H1 (cell line): Measurements from ENCODE around the gene CACNB2. TPM values are rescaled to one million over a fixed set of nuclear protein-coding genes. Genes with fewer than 3 reads are reported as not detected.

Source experiments
- CTCF ChIA-PET: fragments of 300-600 bp; sonication (Branson Sonifier 250); formaldehyde crosslinking; loops from one replicate; lab custom pipeline; 2021; ENCODE audit not compliant: partially characterized antibody; lab: Charles Lee
- POLR2A ChIA-PET: fragments of 300-600 bp; sonication (Branson Sonifier 250); formaldehyde crosslinking; loops from one replicate; lab custom pipeline; 2021; ENCODE audit warnings: inconsistent platforms; ENCODE audit not compliant: partially characterized antibody; lab: Charles Lee
- DNase-seq, 2 experiments: peaks; one replicate each; pipeline versions ENCODE4 v3.0.0 to v3.0.0-alpha.2; 2010 to 2022; ENCODE audit warnings: low spot score in 2 of 2, low read depth in 1 of 2, mixed read lengths in 1 of 2
- FAIRE-seq: peaks from 2 replicates; lab custom pipeline; 2011; peaks lifted over from hg19 to GRCh38; lab: Jason Lieb, UNC
- H2AFZ ChIP-seq: 2 replicates; pipeline ENCODE4 v1.8.1; 2012; ENCODE audit warnings: low read length, inconsistent platforms
- H2AK5ac ChIP-seq: 2 replicates; pipeline ENCODE4 v1.6.1; 2013; ENCODE audit warnings: low read depth, low read length
- H2BK120ac ChIP-seq: replicated peaks from 2 replicates; pipeline ENCODE3; 2013; ENCODE audit warnings: low read depth, low read length, inconsistent platforms
- H2BK12ac ChIP-seq: 2 replicates; pipeline ENCODE4 v1.6.1; 2013; ENCODE audit warnings: low read depth, low read length
- H2BK15ac ChIP-seq: 2 replicates; pipeline ENCODE4 v1.6.1; 2013; ENCODE audit warnings: low read length
- H2BK20ac ChIP-seq: 2 replicates; pipeline ENCODE4 v1.6.1; 2013; ENCODE audit warnings: low read length
- H2BK5ac ChIP-seq: 2 replicates; pipeline ENCODE4 v1.6.1; 2013; ENCODE audit warnings: low read depth, low read length
- H3K14ac ChIP-seq: 2 replicates; pipeline ENCODE4 v1.6.1; 2013; ENCODE audit warnings: inconsistent platforms; ENCODE audit not compliant: insufficient read length
- H3K18ac ChIP-seq: 2 replicates; pipeline ENCODE4 v1.6.1; 2013; ENCODE audit warnings: low read length; ENCODE audit errors: extremely low read depth
- H3K23ac ChIP-seq: 2 replicates; pipeline ENCODE4 v1.6.1; 2013; ENCODE audit warnings: inconsistent platforms; ENCODE audit not compliant: insufficient read length
- H3K23me2 ChIP-seq: 2 replicates; pipeline ENCODE4 v1.6.1; 2013; ENCODE audit warnings: low read depth, low read length
- H3K27ac ChIP-seq: 2 replicates; pipeline ENCODE4 v1.6.1; 2011; ENCODE audit warnings: low read depth, low read length, inconsistent platforms
- H3K27me3 ChIP-seq, 4 experiments: replicated peaks in 1 of 4; 1 replicate in 1 of 4; 2 replicates in 3 of 4; pipeline versions ENCODE4 v1.6.1 to v1.8.1; 2011 to 2013; ENCODE audit warnings: low read length in 3 of 4, mild to moderate bottlenecking in 3 of 4, inconsistent platforms in 2 of 4, mixed read lengths in 2 of 4, moderate library complexity in 1 of 4; ENCODE audit not compliant: control insufficient read depth in 3 of 4, insufficient read depth in 3 of 4; ENCODE audit errors: extremely low read depth in 1 of 4
- H3K36me3 ChIP-seq, 4 experiments: 2 replicates each; pipeline versions ENCODE4 v1.6.1 to v1.8.1; 2011 to 2013; ENCODE audit warnings: mild to moderate bottlenecking in 4 of 4, low read length in 3 of 4, moderate library complexity in 2 of 4, control low read depth in 1 of 4, inconsistent platforms in 1 of 4; ENCODE audit not compliant: insufficient read depth in 4 of 4, control insufficient read depth in 2 of 4
- H3K4ac ChIP-seq: replicated peaks from 2 replicates; pipeline ENCODE3; 2013; ENCODE audit warnings: low read length, low read depth, mixed read lengths, inconsistent platforms; ENCODE audit not compliant: insufficient read length
- H3K4me1 ChIP-seq, 4 experiments: replicated peaks in 1 of 4; 1 replicate in 1 of 4; 2 replicates in 3 of 4; pipeline versions ENCODE4 v1.6.1 to v1.8.1; 2011 to 2013; ENCODE audit warnings: low read length in 3 of 4, inconsistent platforms in 2 of 4, mixed read lengths in 1 of 4; ENCODE audit not compliant: insufficient read depth in 4 of 4, control insufficient read depth in 3 of 4
- H3K4me2 ChIP-seq, 2 experiments: 2 replicates each; pipeline versions ENCODE4 v1.6.1 to v1.8.1; 2011 to 2013; ENCODE audit warnings: low read depth in 2 of 2, low read length in 2 of 2, control low read depth in 1 of 2, inconsistent platforms in 1 of 2, mild to moderate bottlenecking in 1 of 2; ENCODE audit not compliant: insufficient read depth in 1 of 2
- H3K4me3 ChIP-seq, 4 experiments: fragments of 200-600, 300-600 bp in 1 of 4; sonication (generic), shearing (Covaris generic), sonication (Bioruptor Twin) in 1 of 4; 2 replicates each; pipeline versions ENCODE4 v1.5.1 to v1.8.1; 2011 to 2016; ENCODE audit warnings: low read length in 4 of 4, low read depth in 3 of 4, control low read depth in 2 of 4, inconsistent platforms in 2 of 4, mild to moderate bottlenecking in 2 of 4, mixed read lengths in 1 of 4, moderate library complexity in 1 of 4; ENCODE audit not compliant: insufficient read depth in 2 of 4; ENCODE audit errors: extremely low read depth in 1 of 4
- H3K56ac ChIP-seq: replicated peaks from 2 replicates; pipeline ENCODE3; 2013; ENCODE audit warnings: low read depth, mild to moderate bottlenecking, mixed read lengths, low read length, inconsistent platforms; ENCODE audit not compliant: insufficient read length
- H3K79me1 ChIP-seq: 2 replicates; pipeline ENCODE4 v1.6.1; 2013; ENCODE audit warnings: low read depth, low read length, control low read depth
- H3K79me2 ChIP-seq, 2 experiments: 2 replicates each; pipeline versions ENCODE4 v1.6.1 to v1.8.1; 2012 to 2013; ENCODE audit warnings: low read length in 2 of 2, mild to moderate bottlenecking in 2 of 2, inconsistent platforms in 1 of 2; ENCODE audit not compliant: insufficient read depth in 2 of 2, control insufficient read depth in 1 of 2
- H3K9ac ChIP-seq, 4 experiments: replicated peaks in 1 of 4; 1 replicate in 1 of 4; 2 replicates in 3 of 4; pipeline versions ENCODE4 v1.6.1 to v1.8.1; 2011 to 2013; ENCODE audit warnings: low read depth in 3 of 4, low read length in 3 of 4, control low read depth in 2 of 4, mild to moderate bottlenecking in 2 of 4, moderate library complexity in 2 of 4, inconsistent platforms in 1 of 4; ENCODE audit errors: extremely low read depth in 1 of 4
- H3K9me3 ChIP-seq, 2 experiments: 2 replicates each; pipeline versions ENCODE4 v1.6.1 to v1.8.1; 2012 to 2013; ENCODE audit warnings: mild to moderate bottlenecking in 2 of 2, moderate library complexity in 2 of 2, control low read depth in 1 of 2, inconsistent platforms in 1 of 2, low read depth in 1 of 2, low read length in 1 of 2, mixed read lengths in 1 of 2; ENCODE audit not compliant: insufficient read depth in 2 of 2
- H4K20me1 ChIP-seq, 2 experiments: replicated peaks in 1 of 2; 2 replicates each; pipeline versions ENCODE3 to v1.8.1; 2011 to 2013; ENCODE audit warnings: inconsistent platforms in 2 of 2, low read length in 2 of 2, mild to moderate bottlenecking in 1 of 2; ENCODE audit not compliant: insufficient read depth in 2 of 2, control insufficient read depth in 1 of 2
- H4K5ac ChIP-seq: 2 replicates; pipeline ENCODE4 v1.6.1; 2013; ENCODE audit warnings: low read length, low read depth, mixed read lengths, inconsistent platforms; ENCODE audit not compliant: insufficient read length
- H4K8ac ChIP-seq: 2 replicates; pipeline ENCODE4 v1.8.0; 2013; ENCODE audit warnings: mild to moderate bottlenecking, moderate library complexity, low read length, inconsistent platforms; ENCODE audit not compliant: insufficient read depth; ENCODE audit errors: extremely low read depth
- H4K91ac ChIP-seq: replicated peaks from 2 replicates; pipeline ENCODE3; 2013; ENCODE audit warnings: low read length, mixed read lengths, inconsistent platforms; ENCODE audit not compliant: insufficient read length
- BACH1 ChIP-seq: IDR thresholded peaks from 2 replicates; pipeline ENCODE4 v1.6.1; 2012; ENCODE audit warnings: low read length, improper control_type of control experiment
- CBX8 ChIP-seq: fragments of 300-800, 300-1000 bp; sonication (generic); IDR thresholded peaks from 2 replicates; pipeline ENCODE4 v1.7.1; 2016; ENCODE audit warnings: low read depth, low read length, borderline replicate concordance
- CHD1 ChIP-seq: IDR thresholded peaks from 2 replicates; pipeline ENCODE4 v1.6.1; 2012; ENCODE audit warnings: low read depth, low read length, improper control_type of control experiment
- CHD2 ChIP-seq: IDR thresholded peaks from 2 replicates; pipeline ENCODE4 v1.6.1; 2012; ENCODE audit warnings: low read length, improper control_type of control experiment
- FOSL1 ChIP-seq: IDR thresholded peaks from 2 replicates; pipeline ENCODE4 v1.6.1; 2011; ENCODE audit warnings: mild to moderate bottlenecking, low read depth, low read length, moderate library complexity; ENCODE audit not compliant: insufficient read depth
- MAFK ChIP-seq: IDR thresholded peaks from 2 replicates; pipeline ENCODE4 v1.6.1; 2012; ENCODE audit warnings: low read depth, mild to moderate bottlenecking, improper control_type of control experiment, low read length
- RFX5 ChIP-seq: IDR thresholded peaks from 2 replicates; pipeline ENCODE4 v1.6.1; 2011; ENCODE audit warnings: low read depth, low read length, improper control_type of control experiment, borderline replicate concordance
- RNF2 ChIP-seq: fragments of 200-900, 300-1000 bp; sonication (generic); IDR thresholded peaks from 2 replicates; pipeline ENCODE4 v1.7.1; 2016; ENCODE audit warnings: borderline replicate concordance, low read depth, mild to moderate bottlenecking, antibody characterized with exemption, low read length; ENCODE audit not compliant: poor library complexity, severe bottlenecking; ENCODE audit errors: missing control alignments
- SUZ12 ChIP-seq: fragments of 200-600 bp; sonication (generic); IDR thresholded peaks from 2 replicates; pipeline ENCODE4 v1.6.1; 2012; ENCODE audit warnings: mild to moderate bottlenecking, inconsistent platforms, low read length, moderate library complexity, mixed read lengths
- WGBS, 2 experiments: shearing (Covaris generic) in 1 of 2; methylation state at CpG; one replicate each; pipeline versions ENCODE4 v1.1.6 to v1.1.7; 2013 to 2015; ENCODE audit warnings: low lambda C conversion rate in 2 of 2, mixed read lengths in 2 of 2, inconsistent platforms in 1 of 2, low coverage in 1 of 2, missing lambda C conversion rate in 1 of 2; ENCODE audit not compliant: insufficient replicate concordance in 2 of 2, insufficient coverage in 1 of 2, insufficient read length in 1 of 2; ENCODE audit errors: extremely low coverage in 1 of 2, missing lambda C conversion rate in 1 of 2; 5-methylcytosine and 5-hydroxymethylcytosine counted together
- polyA plus RNA-seq, 7 experiments: library from polyadenylated mRNA; depleted of rRNA in 3 of 7; stranded (reverse) in 5 of 7; unstranded in 2 of 7; fragments of >200 nt in 5 of 7; fragments of 200-250 nt in 2 of 7; gene quantifications; 1 replicate in 5 of 7; 2 replicates in 1 of 7; 4 replicates in 1 of 7; pipeline versions ENCODE4 v1.2.1 to v1.2.3, GENCODE V29; 2011 to 2013; ENCODE audit warnings: missing spikeins in 2 of 7, mixed read lengths in 2 of 7
- total RNA-seq: library from RNA; stranded (reverse); fragmentation: NEBNext Ultra II Directional; extraction: Animal tissue kit (Norgen Biotek cat#: 25700); gene quantifications from 2 replicates; pipeline ENCODE4 v1.2.1, GENCODE V29; 2021
- TF ChIP-seq, protein P1 (sequence below): IDR thresholded peaks from 2 replicates; pipeline ENCODE4 v1.6.1; 2012; ENCODE audit warnings: low read length, inconsistent platforms

CACNB2 gene
- total and polyA plus RNA-seq, 2 of the 8 experiments (the other 6 are each of a cell fraction or from before 2014, with no cell fraction given), result 2.4 to 3.2 TPM

- Histone ChIP-seq H2AK5ac (no peak overlapping the region), H2BK20ac (no peak overlapping the region), H3K36me3 (no peaks in the 10 kb centered on the region), H4K91ac (no peak overlapping the region), H3K23me2 (no peaks in the 10 kb centered on the region), H3K4ac (no peak overlapping the region), H3K23ac (no peak overlapping the region), H3K79me2 (no peaks in the 10 kb centered on the region), H2BK12ac (no peak overlapping the region), H3K9me3 (no peaks in the 10 kb centered on the region), H3K27me3 (no peaks in the 10 kb centered on the region), H4K8ac (no peak overlapping the region), H3K14ac (no peak overlapping the region), H3K56ac (no peak overlapping the region), H3K27ac (no peak overlapping the region), H3K79me1 (no peaks in the 10 kb centered on the region), H3K18ac (no peak overlapping the region), H3K4me1 (peaks cover 0 to 10% (median 2%) of the 10 kb centered on the region in 4 experiments; a peak in 2 of 7 replicates), H3K4me3 (0 out of 8 replicates have a peak overlapping the region, but pooled peaks of 1 of the 4 experiments have one; percentile 10), H2BK5ac (no peak overlapping the region), H4K5ac (no peak overlapping the region), H2BK15ac (no peak overlapping the region), H2AFZ (peak overlapping the region; percentile 92; the same call in 1 of the 2 replicates), H3K4me2 (0 out of 4 replicates have a peak overlapping the region, but pooled peaks have one; percentile 5 to 10), H3K9ac (no peak overlapping the region; a peak in 1 of 7 replicates), H2BK120ac (no peak overlapping the region), H4K20me1 (no peaks in the 10 kb centered on the region)
- no peak for FAIRE-seq
- ChIA-PET POLR2A (interaction anchor here (0.7 kb wide), 1 partner anchor 121 kb away, joined by 3 read pairs; no protein-coding TSS in a partner anchor), CTCF (interaction anchor here (0.5 kb wide), 1 partner anchor 983 kb away, joined by 3 read pairs; no protein-coding TSS in a partner anchor)
- WGBS, 2 experiments, result 73% methylated on average over 18 of the region's 18 CpGs; no CpG with 5 or more reads in 1 of the 2 experiments
- no peak for DNase-seq
- TF ChIP-seq FOSL1, result no peak
- TF ChIP-seq CBX8, result no peak
- TF ChIP-seq SUZ12, result no peak
- no peak for TF ChIP-seq CHD1
- TF ChIP-seq, protein P1, sequence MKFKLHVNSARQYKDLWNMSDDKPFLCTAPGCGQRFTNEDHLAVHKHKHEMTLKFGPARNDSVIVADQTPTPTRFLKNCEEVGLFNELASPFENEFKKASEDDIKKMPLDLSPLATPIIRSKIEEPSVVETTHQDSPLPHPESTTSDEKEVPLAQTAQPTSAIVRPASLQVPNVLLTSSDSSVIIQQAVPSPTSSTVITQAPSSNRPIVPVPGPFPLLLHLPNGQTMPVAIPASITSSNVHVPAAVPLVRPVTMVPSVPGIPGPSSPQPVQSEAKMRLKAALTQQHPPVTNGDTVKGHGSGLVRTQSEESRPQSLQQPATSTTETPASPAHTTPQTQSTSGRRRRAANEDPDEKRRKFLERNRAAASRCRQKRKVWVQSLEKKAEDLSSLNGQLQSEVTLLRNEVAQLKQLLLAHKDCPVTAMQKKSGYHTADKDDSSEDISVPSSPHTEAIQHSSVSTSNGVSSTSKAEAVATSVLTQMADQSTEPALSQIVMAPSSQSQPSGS, result no peak
- TF ChIP-seq CHD2, result no peak
- TF ChIP-seq MAFK, result no peak
- TF ChIP-seq BACH1, result no peak
- TF ChIP-seq RNF2, result no peak
- TF ChIP-seq RFX5, result no peak
These were observed 120.2 kb downstream of the CACNB2 start for GRCh38 chr10:18260310-18260922.
